GM12878 (cell line): Measurements from ENCODE around the gene ZNF792. TPM values are rescaled to one million over a fixed set of nuclear protein-coding genes. Genes with fewer than 3 reads are reported as not detected.

Experiments used
- BMI1 ChIP-seq: fragments of 450-650 bp; IDR thresholded peaks from 2 replicates; pipeline ENCODE4 v1.6.1; 2016; ENCODE audit warnings: mild to moderate bottlenecking, moderate library complexity, borderline replicate concordance
- BRCA1 ChIP-seq: IDR thresholded peaks from 2 replicates; pipeline ENCODE4 v1.6.1; 2011; ENCODE audit warnings: low read depth, low read length, improper control_type of control experiment
- CHD2 ChIP-seq: IDR thresholded peaks from 2 replicates; pipeline ENCODE4 v1.6.1; 2011; ENCODE audit warnings: low read depth, low read length, improper control_type of control experiment, borderline replicate concordance
- CREB1 ChIP-seq: IDR thresholded peaks from 2 replicates; pipeline ENCODE4 v1.6.1; 2012; ENCODE audit warnings: low read depth, mild to moderate bottlenecking, inconsistent platforms
- EGR1 ChIP-seq, 2 experiments: IDR thresholded peaks; 1 replicate in 1 of 2; 2 replicates in 1 of 2; pipeline ENCODE4 v1.6.1; 2011 to 2012; ENCODE audit warnings: low read depth in 2 of 2, low read length in 2 of 2, borderline replicate concordance in 1 of 2, mild to moderate bottlenecking in 1 of 2, moderate library complexity in 1 of 2
- ESRRA ChIP-seq: IDR thresholded peaks from 2 replicates; pipeline ENCODE4 v1.6.1; 2012; ENCODE audit warnings: mild to moderate bottlenecking, low read length, improper control_type of control experiment
- MTA2 ChIP-seq: fragments of 450-650 bp; IDR thresholded peaks from 2 replicates; pipeline ENCODE4 v1.6.1; 2016; ENCODE audit warnings: low read depth, mild to moderate bottlenecking, moderate library complexity
- MYC ChIP-seq: IDR thresholded peaks from 2 replicates; pipeline ENCODE4 v1.6.1; 2011; ENCODE audit warnings: mild to moderate bottlenecking, low read length, moderate library complexity, inconsistent platforms; ENCODE audit not compliant: insufficient read depth, insufficient replicate concordance, insufficient read length, severe bottlenecking
- NRF1 ChIP-seq: conservative IDR thresholded peaks from 2 replicates; pipeline ENCODE4 v1.6.1; 2011; ENCODE audit warnings: mild to moderate bottlenecking, low read depth, low read length, improper control_type of control experiment
- RBBP5 ChIP-seq: fragments of 200-600 bp; sonication (generic); conservative IDR thresholded peaks from 2 replicates; pipeline ENCODE4 v1.6.1; 2016
- SREBF1 ChIP-seq: IDR thresholded peaks from 2 replicates; pipeline ENCODE4 v1.6.1; 2012; ENCODE audit warnings: mild to moderate bottlenecking, low read length
- TCF12 ChIP-seq: IDR thresholded peaks from 2 replicates; pipeline ENCODE4 v1.6.1; 2011; ENCODE audit warnings: low read depth, mild to moderate bottlenecking, low read length
- TCF3 ChIP-seq: IDR thresholded peaks from 2 replicates; pipeline ENCODE4 v1.6.1; 2012; ENCODE audit warnings: low read depth, mild to moderate bottlenecking, low read length, borderline replicate concordance; ENCODE audit not compliant: insufficient read depth
- WRNIP1 ChIP-seq: IDR thresholded peaks from 2 replicates; pipeline ENCODE4 v1.6.1; 2011; ENCODE audit warnings: low read depth, low read length, improper control_type of control experiment, borderline replicate concordance
- ZNF207 ChIP-seq: fragments of 450-650 bp; IDR thresholded peaks from 2 replicates; pipeline ENCODE4 v1.6.1; 2014; ENCODE audit warnings: antibody characterized with exemption, mild to moderate bottlenecking, borderline replicate concordance
- ZNF274 ChIP-seq: IDR thresholded peaks from one replicate; pipeline ENCODE4 v1.8.0; 2011; ENCODE audit not compliant: insufficient read length, insufficient read depth
- polyA plus RNA-seq, 11 experiments: library from polyadenylated mRNA; depleted of rRNA in 4 of 11; unstranded in 6 of 11; stranded (reverse) in 5 of 11; fragments of >200 nt; fragmentation: Nextera tagmentation in 4 of 11; fragmentation: Illumina TruSeq in 1 of 11; extraction: Ambion mirVana in 4 of 11; extraction: Trizol in 1 of 11; gene quantifications; 1 replicate in 1 of 11; 2 replicates in 10 of 11; pipeline versions ENCODE4 v1.2.1 to v1.2.3, GENCODE V29; 2011 to 2016; ENCODE audit warnings: inconsistent platforms in 2 of 11, missing spikeins in 2 of 11, low read depth in 1 of 11
- total RNA-seq, 4 experiments: library from RNA; depleted of rRNA in 3 of 4; stranded (reverse); fragments of >200 nt in 3 of 4; fragmentation: Illumina TruSeq in 1 of 4; extraction: Trizol in 1 of 4; gene quantifications; 2 replicates each; pipeline versions ENCODE4 v1.2.1 to v1.2.3, GENCODE V29; 2013 to 2021
- TF ChIP-seq, protein P1 (sequence below): fragments of 450-650 bp; formaldehyde crosslinking; IDR thresholded peaks from 2 replicates; pipeline ENCODE4 v1.4.0; 2022; ENCODE audit warnings: mild to moderate bottlenecking, moderate library complexity
- TF ChIP-seq, protein P2 (sequence below): fragments of 450-650 bp; IDR thresholded peaks from 2 replicates; pipeline ENCODE4 v1.6.1; 2017; ENCODE audit warnings: antibody characterized with exemption, mild to moderate bottlenecking, moderate library complexity
- TF ChIP-seq, protein P3 (sequence below): fragments of 150-350 bp; IDR thresholded peaks from 2 replicates; pipeline ENCODE4 v1.6.1; 2016; ENCODE audit warnings: low read depth, low read length

Gene ZNF792
- total and polyA plus RNA-seq, 10 of the 15 experiments (the other 5 are each of a cell fraction or from before 2014, with no cell fraction given), result 0.53 to 4.8 (median 1.3) TPM

DNA sequence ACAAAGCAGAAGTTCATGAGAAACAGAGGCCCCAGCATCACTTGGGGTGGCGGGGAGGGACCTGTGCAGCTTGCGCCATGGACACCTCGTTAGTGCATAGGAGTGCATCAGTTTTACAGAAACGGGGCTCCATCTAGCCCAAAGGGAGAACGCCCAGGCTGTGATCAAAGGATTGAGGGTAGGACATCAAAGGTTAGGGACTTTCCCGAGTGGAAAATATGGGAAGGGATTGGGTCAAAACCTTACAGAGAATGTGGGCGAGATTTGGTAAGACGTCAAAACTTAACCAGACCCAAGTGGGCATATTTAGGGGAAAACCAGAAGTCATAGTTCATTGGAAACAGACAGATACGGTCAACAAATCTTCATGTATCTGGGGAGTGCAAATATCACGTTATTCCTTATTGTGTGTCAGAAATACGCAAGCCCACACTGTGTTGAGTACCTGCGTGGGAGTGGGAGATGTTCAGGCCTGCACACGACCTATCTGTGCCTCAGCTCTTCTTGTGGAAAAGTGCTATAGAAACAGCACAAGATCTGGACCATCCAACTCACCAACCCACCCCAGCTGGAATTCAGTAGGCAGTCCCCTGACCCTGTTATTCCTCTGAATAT lies 26.7 kb upstream of the ZNF792 start (continued):
- TF ChIP-seq, protein P1, sequence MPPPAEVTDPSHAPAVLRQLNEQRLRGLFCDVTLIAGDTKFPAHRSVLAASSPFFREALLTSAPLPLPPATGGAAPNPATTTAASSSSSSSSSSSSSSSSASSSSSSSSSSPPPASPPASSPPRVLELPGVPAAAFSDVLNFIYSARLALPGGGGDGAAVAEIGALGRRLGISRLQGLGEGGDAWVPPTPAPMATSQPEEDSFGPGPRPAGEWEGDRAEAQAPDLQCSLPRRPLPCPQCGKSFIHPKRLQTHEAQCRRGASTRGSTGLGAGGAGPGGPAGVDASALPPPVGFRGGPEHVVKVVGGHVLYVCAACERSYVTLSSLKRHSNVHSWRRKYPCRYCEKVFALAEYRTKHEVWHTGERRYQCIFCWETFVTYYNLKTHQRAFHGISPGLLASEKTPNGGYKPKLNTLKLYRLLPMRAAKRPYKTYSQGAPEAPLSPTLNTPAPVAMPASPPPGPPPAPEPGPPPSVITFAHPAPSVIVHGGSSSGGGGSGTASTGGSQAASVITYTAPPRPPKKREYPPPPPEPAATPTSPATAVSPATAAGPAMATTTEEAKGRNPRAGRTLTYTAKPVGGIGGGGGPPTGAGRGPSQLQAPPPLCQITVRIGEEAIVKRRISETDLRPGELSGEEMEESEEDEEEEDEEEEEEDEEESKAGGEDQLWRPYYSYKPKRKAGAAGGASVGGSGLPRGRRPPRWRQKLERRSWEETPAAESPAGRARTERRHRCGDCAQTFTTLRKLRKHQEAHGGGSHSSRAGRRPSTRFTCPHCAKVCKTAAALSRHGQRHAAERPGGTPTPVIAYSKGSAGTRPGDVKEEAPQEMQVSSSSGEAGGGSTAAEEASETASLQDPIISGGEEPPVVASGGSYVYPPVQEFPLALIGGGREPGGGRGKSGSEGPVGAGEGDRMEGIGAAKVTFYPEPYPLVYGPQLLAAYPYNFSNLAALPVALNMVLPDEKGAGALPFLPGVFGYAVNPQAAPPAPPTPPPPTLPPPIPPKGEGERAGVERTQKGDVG (CRISPR knock-in tag), result no peak
- TF ChIP-seq CHD2, result no peak
- no peak for TF ChIP-seq ZNF207
- TF ChIP-seq ESRRA, result no peak
- peak; percentile 93 for TF ChIP-seq MTA2
- TF ChIP-seq, protein P2, sequence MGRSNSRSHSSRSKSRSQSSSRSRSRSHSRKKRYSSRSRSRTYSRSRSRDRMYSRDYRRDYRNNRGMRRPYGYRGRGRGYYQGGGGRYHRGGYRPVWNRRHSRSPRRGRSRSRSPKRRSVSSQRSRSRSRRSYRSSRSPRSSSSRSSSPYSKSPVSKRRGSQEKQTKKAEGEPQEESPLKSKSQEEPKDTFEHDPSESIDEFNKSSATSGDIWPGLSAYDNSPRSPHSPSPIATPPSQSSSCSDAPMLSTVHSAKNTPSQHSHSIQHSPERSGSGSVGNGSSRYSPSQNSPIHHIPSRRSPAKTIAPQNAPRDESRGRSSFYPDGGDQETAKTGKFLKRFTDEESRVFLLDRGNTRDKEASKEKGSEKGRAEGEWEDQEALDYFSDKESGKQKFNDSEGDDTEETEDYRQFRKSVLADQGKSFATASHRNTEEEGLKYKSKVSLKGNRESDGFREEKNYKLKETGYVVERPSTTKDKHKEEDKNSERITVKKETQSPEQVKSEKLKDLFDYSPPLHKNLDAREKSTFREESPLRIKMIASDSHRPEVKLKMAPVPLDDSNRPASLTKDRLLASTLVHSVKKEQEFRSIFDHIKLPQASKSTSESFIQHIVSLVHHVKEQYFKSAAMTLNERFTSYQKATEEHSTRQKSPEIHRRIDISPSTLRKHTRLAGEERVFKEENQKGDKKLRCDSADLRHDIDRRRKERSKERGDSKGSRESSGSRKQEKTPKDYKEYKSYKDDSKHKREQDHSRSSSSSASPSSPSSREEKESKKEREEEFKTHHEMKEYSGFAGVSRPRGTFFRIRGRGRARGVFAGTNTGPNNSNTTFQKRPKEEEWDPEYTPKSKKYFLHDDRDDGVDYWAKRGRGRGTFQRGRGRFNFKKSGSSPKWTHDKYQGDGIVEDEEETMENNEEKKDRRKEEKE, result no peak
- TF ChIP-seq BRCA1, result no peak
- peak; percentile 61; the same call in 1 of the 2 replicates for TF ChIP-seq CREB1
- no peak for TF ChIP-seq EGR1 (IDR thresholded peaks at IDR 0.05; ENCODE audit: borderline replicate concordance in 1 of 2, low read depth in 2 of 2, low read length in 2 of 2)
- no peak for TF ChIP-seq MYC
- no peak for TF ChIP-seq SREBF1
- no peak for TF ChIP-seq ZNF274
- TF ChIP-seq RBBP5, result no peak
- 0 out of 2 replicates have a peak, but pooled peaks have one; percentile 34 for TF ChIP-seq TCF3
- TF ChIP-seq NRF1, result no peak
- TF ChIP-seq, protein P3, sequence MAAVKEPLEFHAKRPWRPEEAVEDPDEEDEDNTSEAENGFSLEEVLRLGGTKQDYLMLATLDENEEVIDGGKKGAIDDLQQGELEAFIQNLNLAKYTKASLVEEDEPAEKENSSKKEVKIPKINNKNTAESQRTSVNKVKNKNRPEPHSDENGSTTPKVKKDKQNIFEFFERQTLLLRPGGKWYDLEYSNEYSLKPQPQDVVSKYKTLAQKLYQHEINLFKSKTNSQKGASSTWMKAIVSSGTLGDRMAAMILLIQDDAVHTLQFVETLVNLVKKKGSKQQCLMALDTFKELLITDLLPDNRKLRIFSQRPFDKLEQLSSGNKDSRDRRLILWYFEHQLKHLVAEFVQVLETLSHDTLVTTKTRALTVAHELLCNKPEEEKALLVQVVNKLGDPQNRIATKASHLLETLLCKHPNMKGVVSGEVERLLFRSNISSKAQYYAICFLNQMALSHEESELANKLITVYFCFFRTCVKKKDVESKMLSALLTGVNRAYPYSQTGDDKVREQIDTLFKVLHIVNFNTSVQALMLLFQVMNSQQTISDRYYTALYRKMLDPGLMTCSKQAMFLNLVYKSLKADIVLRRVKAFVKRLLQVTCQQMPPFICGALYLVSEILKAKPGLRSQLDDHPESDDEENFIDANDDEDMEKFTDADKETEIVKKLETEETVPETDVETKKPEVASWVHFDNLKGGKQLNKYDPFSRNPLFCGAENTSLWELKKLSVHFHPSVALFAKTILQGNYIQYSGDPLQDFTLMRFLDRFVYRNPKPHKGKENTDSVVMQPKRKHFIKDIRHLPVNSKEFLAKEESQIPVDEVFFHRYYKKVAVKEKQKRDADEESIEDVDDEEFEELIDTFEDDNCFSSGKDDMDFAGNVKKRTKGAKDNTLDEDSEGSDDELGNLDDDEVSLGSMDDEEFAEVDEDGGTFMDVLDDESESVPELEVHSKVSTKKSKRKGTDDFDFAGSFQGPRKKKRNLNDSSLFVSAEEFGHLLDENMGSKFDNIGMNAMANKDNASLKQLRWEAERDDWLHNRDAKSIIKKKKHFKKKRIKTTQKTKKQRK, result no peak
- TF ChIP-seq BMI1, result peak; percentile 60; the same call in 1 of the 2 replicates
- TF ChIP-seq WRNIP1, result no peak
- TF ChIP-seq TCF12, result no peak
